OCI-LY7 (cell line): ENCODE measurements around the gene MAP1B. TPM values are rescaled to one million over a fixed set of nuclear protein-coding genes. Genes with fewer than 3 reads are reported as not detected.

Experiments
- BruUV-seq: library from RNA; stranded (reverse); fragments of 400-500 nt; replicated peaks from 2 replicates; lab custom pipeline; 2021; lab: Mats Ljungman, UMichigan
- CTCF ChIA-PET: fragments of 300-600 bp; sonication (Branson Sonifier 250); formaldehyde crosslinking; loops from one replicate; lab custom pipeline; 2022; ENCODE audit warnings: antibody characterized with exemption; ENCODE audit not compliant: unreplicated experiment; lab: Charles Lee
- POLR2A ChIA-PET: fragments of 300-600 bp; sonication (Branson Sonifier 250); formaldehyde crosslinking; loops from one replicate; lab custom pipeline; 2022; ENCODE audit warnings: antibody characterized with exemption; lab: Charles Lee
- DNase-seq: peaks from one replicate; pipeline ENCODE4 v3.0.0-alpha.2; 2015; ENCODE audit warnings: low spot score
- H2AFZ ChIP-seq: fragments of 200-600 bp; sonication (generic), shearing (Covaris generic); 2 replicates; pipeline ENCODE4 v1.6.1; 2014; ENCODE audit warnings: mild to moderate bottlenecking, antibody characterized with exemption, low read length, moderate library complexity
- H3K27ac ChIP-seq: fragments of 200-600 bp; sonication (generic); 2 replicates; pipeline ENCODE4 v1.5.1; 2014; ENCODE audit warnings: mixed run types, low read depth, mild to moderate bottlenecking, moderate library complexity, low read length, inconsistent platforms; ENCODE audit not compliant: poor library complexity, severe bottlenecking
- H3K36me3 ChIP-seq: fragments of 200-600 bp; sonication (generic); 2 replicates; pipeline ENCODE4 v1.6.1; 2014; ENCODE audit warnings: mild to moderate bottlenecking, antibody characterized with exemption, low read length, moderate library complexity, mixed read lengths; ENCODE audit not compliant: insufficient read depth
- H3K4me1 ChIP-seq: fragments of 200-600 bp; sonication (generic); 2 replicates; pipeline ENCODE4 v1.5.1; 2014; ENCODE audit warnings: mild to moderate bottlenecking, low read length; ENCODE audit not compliant: insufficient read depth, poor library complexity, severe bottlenecking
- H3K4me2 ChIP-seq: fragments of 200-600 bp; sonication (generic); 2 replicates; pipeline ENCODE4 v1.6.1; 2014; ENCODE audit warnings: mild to moderate bottlenecking, low read length
- H3K4me3 ChIP-seq: fragments of 200-600 bp; sonication (generic); 2 replicates; pipeline ENCODE4 v1.5.1; 2014; ENCODE audit warnings: mild to moderate bottlenecking, low read depth, low read length; ENCODE audit not compliant: poor library complexity, severe bottlenecking
- H3K79me2 ChIP-seq: fragments of 200-600 bp; sonication (generic); 2 replicates; pipeline ENCODE4 v1.6.1; 2016; ENCODE audit warnings: low read depth, mild to moderate bottlenecking, low read length, moderate library complexity, mixed read lengths; ENCODE audit not compliant: insufficient read depth
- H3K9me2 ChIP-seq: fragments of 200-600 bp; sonication (generic); 2 replicates; pipeline ENCODE4 v1.6.1; 2016; ENCODE audit warnings: mild to moderate bottlenecking, low read length, mixed read lengths; ENCODE audit not compliant: insufficient read depth
- H3K9me3 ChIP-seq: fragments of 200-600 bp; sonication (generic); 2 replicates; pipeline ENCODE4 v1.6.1; 2014; ENCODE audit warnings: mild to moderate bottlenecking, mixed run types, low read length, mixed read lengths
- H4K20me1 ChIP-seq: fragments of 200-600 bp; sonication (generic); 2 replicates; pipeline ENCODE4 v1.6.1; 2014; ENCODE audit warnings: mild to moderate bottlenecking, antibody characterized with exemption, low read length, moderate library complexity, mixed read lengths; ENCODE audit not compliant: insufficient read depth
- CTCF ChIP-seq: fragments of 200-600 bp; sonication (generic); conservative IDR thresholded peaks from 2 replicates; pipeline ENCODE4 v1.5.1; 2014; ENCODE audit warnings: mild to moderate bottlenecking, antibody characterized with exemption, low read length, moderate library complexity, mixed read lengths
- EZH2phosphoT487 ChIP-seq: fragments of 200-600 bp; sonication (generic); IDR thresholded peaks from 2 replicates; pipeline ENCODE4 v1.6.1; 2018; ENCODE audit warnings: low read depth, borderline replicate concordance, mild to moderate bottlenecking, mixed run types, antibody characterized with exemption, low read length, moderate library complexity, mixed read lengths
- intact Hi-C: fragments of 100-400 bp; cut with micrococcal nuclease; formaldehyde crosslinking; loops from one replicate; pipeline ENCODE4 v1.10.0; 2022; ENCODE audit not compliant: unreplicated experiment
- total RNA-seq, 2 experiments: library from RNA; depleted of rRNA in 1 of 2; stranded (reverse); fragments of >200 nt in 1 of 2; shearing (Covaris generic) in 1 of 2; gene quantifications; 2 replicates each; pipeline ENCODE4 v1.2.3, GENCODE V29; 2014 to 2022

The MAP1B gene
- total RNA-seq, 2 experiments from 2014 or later, result not detected

- DNase-seq, result no peak
Observed at GRCh38 chr5:72197393-72197792, 90.1 kb downstream of the MAP1B start.

GRCh38 chr5:72199681-72200080, 92.4 kb downstream of the MAP1B start:
- no peaks in the 10 kb centered on the region for H3K79me2 ChIP-seq
- CTCF ChIA-PET, result no interaction called here
- TF ChIP-seq CTCF (no peak), EZH2phosphoT487 (no peak)

More at GRCh38 chr5:72197393-72197792, 90.1 kb downstream of the MAP1B start:
- no peaks in the 10 kb centered on the region for H4K20me1 ChIP-seq
- H3K27ac ChIP-seq, result no peak overlapping the region
- no peaks in the 10 kb centered on the region for H3K79me2 ChIP-seq
- peaks cover 8% of the 10 kb centered on the region for H3K4me1 ChIP-seq
- ChIA-PET POLR2A (no interaction called here), CTCF (no interaction called here)
- intact Hi-C loops, result loop anchor here (5.0 kb wide), 1 partner anchor 50 kb away; no protein-coding TSS in a partner anchor
- TF ChIP-seq EZH2phosphoT487 (no peak), CTCF (no peak)
- H3K4me2 ChIP-seq, result no peak overlapping the region
- no peaks in the 10 kb centered on the region for H3K36me3 ChIP-seq
- H3K4me3 ChIP-seq, result no peak overlapping the region
- H2AFZ ChIP-seq, result no peak overlapping the region
- BruUV-seq, result no TSS peak
- no peaks in the 10 kb centered on the region for H3K9me2 ChIP-seq
- H3K9me3 ChIP-seq, result no peaks in the 10 kb centered on the region

GRCh38 chr5:72202331-72202825, 95.1 kb downstream of the MAP1B start:
- Histone ChIP-seq H3K9me3 (no peaks in the 10 kb centered on the region), H4K20me1 (no peaks in the 10 kb centered on the region), H2AFZ (no peak overlapping the region), H3K4me2 (no peak overlapping the region), H3K27ac (no peak overlapping the region), H3K4me3 (no peak overlapping the region), H3K79me2 (no peaks in the 10 kb centered on the region), H3K4me1 (no peaks in the 10 kb centered on the region), H3K36me3 (no peaks in the 10 kb centered on the region), H3K9me2 (no peaks in the 10 kb centered on the region)
- ChIA-PET CTCF (no interaction called here), POLR2A (interaction anchor here (0.7 to 0.9 kb wide), 2 partner anchors 8 kb away, joined by 3 read pairs; no protein-coding TSS in a partner anchor)
- intact Hi-C loops, result no loop called here
- no TSS peak for BruUV-seq
- DNase-seq, result no peak
- no peak for TF ChIP-seq EZH2phosphoT487
- TF ChIP-seq CTCF, result no peak

More at GRCh38 chr5:72199681-72200080, 92.4 kb downstream of the MAP1B start:
- Histone ChIP-seq H3K4me3 (no peak overlapping the region), H3K36me3 (no peaks in the 10 kb centered on the region), H3K27ac (no peak overlapping the region), H2AFZ (no peak overlapping the region), H3K4me2 (no peak overlapping the region), H3K4me1 (peaks cover 8% of the 10 kb centered on the region), H3K9me3 (no peaks in the 10 kb centered on the region), H4K20me1 (no peaks in the 10 kb centered on the region), H3K9me2 (no peaks in the 10 kb centered on the region)
- POLR2A ChIA-PET, result no interaction called here
- DNase-seq, result no peak
- intact Hi-C loops, result loop anchor here (5.0 kb wide), 1 partner anchor 48 kb away; no protein-coding TSS in a partner anchor
- no TSS peak for BruUV-seq
